GM21737 (cell line): ENCODE results near the gene CTPS1.

Source experiments
- ATAC-seq: cut with Tn5 transposase; IDR thresholded peaks from one replicate; pipeline ENCODE4 v1.9.1; 2021; ENCODE audit warnings: mild to moderate bottlenecking, moderate library complexity; ENCODE audit not compliant: unreplicated experiment

Gene CTPS1

DNA sequence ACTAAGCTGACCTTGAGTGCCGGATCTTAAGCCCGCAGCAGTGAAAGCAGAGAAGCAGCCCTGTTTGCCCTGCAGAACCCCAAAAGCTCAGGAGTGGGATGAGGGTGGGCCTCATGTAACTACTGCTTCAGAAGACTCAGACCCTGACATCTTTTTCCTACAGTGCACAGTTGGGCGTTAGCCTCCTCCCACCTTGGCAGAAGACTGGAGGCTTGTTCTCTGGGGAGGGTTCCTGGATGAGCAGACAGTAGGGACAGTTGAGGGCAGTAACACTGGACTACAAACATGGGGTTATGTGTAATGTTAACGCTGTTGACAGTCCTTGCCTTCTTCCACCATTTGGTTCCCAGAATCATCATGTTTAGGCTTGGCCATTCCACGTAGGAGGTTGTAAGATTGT lies 9.6 kb downstream of the CTPS1 start:
- ATAC-seq, result no peak

DNA sequence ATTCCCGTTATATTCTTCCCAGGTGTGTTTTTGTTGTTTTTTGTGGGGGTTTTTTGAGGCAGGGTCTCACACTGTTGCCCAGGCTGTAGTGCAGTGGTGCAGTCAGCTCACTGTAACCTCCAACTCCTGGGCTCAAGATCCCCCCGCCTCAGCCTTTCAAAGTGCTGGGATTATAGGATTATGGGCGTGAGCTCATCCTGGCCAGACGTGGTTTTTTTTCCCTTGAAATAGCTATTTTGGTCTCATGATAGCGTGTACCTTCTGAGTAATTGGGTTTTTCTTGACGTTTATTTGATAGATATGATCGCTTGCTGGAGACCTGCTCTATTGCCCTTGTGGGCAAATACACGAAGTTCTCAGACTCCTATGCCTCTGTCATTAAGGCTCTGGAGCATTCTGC lies 17.6 kb downstream of the CTPS1 start:
- ATAC-seq, result no peak

GRCh38 chr1:40998668-40999067 lies 19.2 kb downstream of the CTPS1 start:
- no peak for ATAC-seq

DNA sequence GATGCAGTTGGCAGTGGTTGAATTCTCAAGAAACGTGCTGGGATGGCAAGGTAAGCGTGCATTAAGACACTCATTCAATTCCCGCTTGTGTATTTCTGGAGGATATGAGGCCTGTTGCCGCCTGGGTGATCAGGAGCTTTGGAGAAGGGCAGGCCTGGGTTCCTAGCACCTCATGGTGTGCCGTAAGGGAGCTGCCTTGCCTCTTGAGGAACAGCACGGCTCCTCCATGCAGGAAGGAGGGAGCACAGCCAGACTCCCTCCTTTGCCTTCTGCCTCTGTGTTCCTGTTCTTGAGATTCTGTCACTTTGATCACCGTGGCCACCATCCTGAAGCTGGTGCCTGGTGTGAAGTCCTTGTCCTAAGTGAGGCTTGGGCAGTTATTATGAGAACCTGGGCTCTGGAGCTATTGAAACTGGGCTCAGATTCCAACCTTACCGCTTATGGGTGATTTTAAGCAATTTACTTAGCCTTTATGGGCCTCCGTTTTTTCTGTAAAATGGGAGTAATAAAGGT lies 23.7 kb downstream of the CTPS1 start:
- ATAC-seq, result no peak

- peak; percentile 97 for ATAC-seq
These were observed 24.2 kb downstream of the CTPS1 start for GRCh38 chr1:41003640-41004220.

DNA sequence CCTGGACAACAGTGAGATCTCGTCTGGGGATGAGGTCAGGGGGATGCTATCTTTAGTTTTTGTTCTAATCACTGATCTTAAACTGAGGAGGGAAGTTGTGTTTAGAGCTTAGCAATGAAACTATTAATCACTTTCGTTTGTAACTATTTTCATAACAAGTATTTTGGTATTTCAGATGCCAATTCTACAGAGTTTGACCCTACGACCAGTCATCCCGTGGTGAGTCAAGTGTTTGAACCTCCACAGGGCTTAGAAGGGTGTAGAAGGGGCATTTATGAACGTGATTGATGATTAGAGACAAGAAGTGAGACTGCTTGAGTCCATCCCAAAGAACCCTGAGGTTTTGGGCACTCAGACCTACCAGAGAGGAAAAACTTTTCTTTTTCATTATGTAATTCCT lies 26.4 kb downstream of the CTPS1 start:
- no peak for ATAC-seq

- ATAC-seq, result no peak
These were observed 27.7 kb downstream of the CTPS1 start for GRCh38 chr1:41006942-41007865.

DNA sequence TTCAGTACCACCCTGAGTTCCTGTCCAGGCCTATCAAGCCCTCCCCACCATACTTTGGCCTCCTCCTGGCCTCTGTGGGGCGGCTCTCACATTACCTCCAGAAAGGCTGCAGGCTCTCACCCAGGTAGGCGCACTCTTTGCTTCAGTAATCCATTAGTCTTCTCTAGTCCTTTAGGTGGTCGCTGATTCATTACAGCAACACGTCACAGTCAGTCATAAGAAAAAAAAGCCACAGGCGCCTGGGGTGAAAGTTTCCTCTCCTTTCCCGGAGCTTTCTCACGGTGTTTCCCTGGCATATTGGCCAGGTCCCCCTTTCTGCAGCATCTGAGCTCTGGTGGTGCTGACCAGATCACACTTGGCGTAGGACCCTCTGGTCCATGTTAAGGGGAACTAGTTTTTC lies 30.0 kb downstream of the CTPS1 start:
- no peak for ATAC-seq

DNA sequence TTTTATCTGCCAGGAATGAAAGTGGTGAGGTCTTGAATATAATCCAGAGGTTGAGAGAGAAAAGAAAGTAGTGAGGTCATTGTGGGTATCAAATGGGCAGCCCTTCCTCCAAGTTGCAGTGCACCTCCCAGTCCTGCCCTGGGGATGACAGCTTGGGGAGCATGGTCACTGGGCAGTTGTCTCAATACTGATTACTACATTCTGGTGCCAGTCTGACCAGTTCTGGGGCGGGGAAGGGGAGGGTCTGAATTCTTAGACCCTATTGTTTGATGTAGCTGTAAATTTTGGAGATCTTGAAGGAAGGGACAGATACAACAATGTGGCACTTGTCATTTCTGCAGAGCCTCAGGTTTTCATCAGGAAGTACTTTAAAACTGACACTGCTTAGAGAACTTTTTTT lies 30.8 kb downstream of the CTPS1 start:
- no peak for ATAC-seq

- ATAC-seq, result no peak
These were observed 33.5 kb downstream of the CTPS1 start for GRCh38 chr1:41013024-41013423.

- ATAC-seq, result no peak
These were observed 34.3 kb downstream of the CTPS1 start for GRCh38 chr1:41013796-41014195.

- ATAC-seq, result no peak
These were observed 35.4 kb downstream of the CTPS1 start for GRCh38 chr1:41014871-41015270.

- no peak for ATAC-seq
These were observed 35.9 kb downstream of the CTPS1 start for GRCh38 chr1:41015281-41015896.

DNA sequence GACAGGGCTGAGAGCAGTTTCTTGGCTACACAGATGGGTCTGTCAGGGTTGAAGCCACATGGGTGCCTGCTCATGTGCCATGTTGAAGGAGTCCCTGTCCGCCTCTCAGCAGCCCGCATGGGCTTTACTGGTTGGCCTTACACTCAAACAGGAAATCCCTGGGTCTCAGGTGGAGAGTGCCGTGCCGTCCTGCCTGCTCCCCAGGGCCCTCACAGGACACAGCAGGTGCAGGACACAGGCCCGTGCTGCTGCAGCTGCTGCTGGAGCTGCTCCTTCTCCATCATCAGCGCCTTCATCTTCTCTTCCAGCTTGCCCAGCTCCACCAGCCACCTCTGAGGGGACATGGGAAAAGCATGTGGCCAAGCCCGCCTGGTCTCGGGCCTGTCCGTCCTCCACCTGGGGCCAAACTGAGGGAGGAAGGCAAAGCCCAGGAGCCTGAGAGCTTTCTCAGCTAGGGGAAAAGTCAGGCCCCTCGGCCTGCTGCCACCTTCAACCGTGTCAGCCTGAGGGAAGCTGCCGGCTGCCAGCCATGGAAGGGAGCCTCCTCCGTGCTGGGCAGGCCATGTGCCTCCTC lies 36.5 kb downstream of the CTPS1 start:
- no peak for ATAC-seq

- no peak for ATAC-seq
These were observed 37.9 kb downstream of the CTPS1 start for GRCh38 chr1:41017141-41018017.

- no peak for ATAC-seq
These were observed 38.5 kb downstream of the CTPS1 start for GRCh38 chr1:41018018-41018410.

- no peak for ATAC-seq
These were observed 39.9 kb downstream of the CTPS1 start for GRCh38 chr1:41019353-41019745.

DNA sequence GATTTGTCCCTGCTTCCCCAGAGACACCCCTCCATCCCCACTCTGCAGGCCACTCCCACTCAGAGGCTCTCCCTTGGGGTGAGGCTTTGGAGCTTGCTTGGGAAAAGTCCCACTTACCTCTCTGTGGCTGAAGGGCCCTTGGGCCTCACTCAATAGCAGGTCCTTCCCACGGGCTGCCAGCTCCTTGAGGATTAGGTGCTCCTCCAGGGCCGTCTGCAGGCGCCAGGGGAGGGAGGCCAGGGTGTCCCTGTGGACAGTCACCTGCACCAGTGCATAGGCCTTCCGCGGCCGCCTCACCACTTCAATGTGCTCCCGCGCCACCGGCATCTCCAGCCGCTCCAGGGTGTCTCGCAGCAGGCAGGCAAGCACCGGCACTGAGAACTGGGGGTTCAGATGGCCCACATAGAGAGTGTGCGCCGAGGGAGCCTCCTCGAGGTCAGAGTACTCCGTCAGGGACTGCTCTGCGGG lies 40.6 kb downstream of the CTPS1 start:
- ATAC-seq, result no peak

DNA sequence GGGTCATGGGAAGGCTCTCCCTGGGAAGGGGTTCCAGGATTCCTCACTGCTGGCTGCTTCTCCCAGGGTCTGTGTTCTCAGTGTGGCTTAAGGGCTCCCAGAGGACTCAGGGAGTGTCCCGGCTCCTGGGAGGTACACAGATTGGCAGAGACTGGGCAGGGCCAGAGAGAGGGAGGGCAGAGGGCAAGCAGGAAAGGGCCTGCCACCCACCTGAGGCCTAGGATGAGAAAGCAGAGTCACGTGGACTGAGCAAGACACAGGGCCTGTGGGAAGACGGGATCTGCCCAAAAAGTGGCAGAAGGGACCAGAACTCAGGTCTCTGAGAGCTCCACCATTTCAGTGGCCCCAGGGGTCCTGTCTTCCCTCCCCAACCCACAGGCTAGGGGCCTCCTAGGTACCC lies 41.2 kb downstream of the CTPS1 start:
- no peak for ATAC-seq

GRCh38 chr1:41021526-41022308 lies 42.2 kb downstream of the CTPS1 start, which contains the start of gene SLFNL1:
SLFNL1 (minus strand) TSS chr1:41021725; CDS start chr1:41020660, 1,065 bp downstream.
- ATAC-seq, result no peak
